ENCODE measurements around the gene PAX7.

DNA sequence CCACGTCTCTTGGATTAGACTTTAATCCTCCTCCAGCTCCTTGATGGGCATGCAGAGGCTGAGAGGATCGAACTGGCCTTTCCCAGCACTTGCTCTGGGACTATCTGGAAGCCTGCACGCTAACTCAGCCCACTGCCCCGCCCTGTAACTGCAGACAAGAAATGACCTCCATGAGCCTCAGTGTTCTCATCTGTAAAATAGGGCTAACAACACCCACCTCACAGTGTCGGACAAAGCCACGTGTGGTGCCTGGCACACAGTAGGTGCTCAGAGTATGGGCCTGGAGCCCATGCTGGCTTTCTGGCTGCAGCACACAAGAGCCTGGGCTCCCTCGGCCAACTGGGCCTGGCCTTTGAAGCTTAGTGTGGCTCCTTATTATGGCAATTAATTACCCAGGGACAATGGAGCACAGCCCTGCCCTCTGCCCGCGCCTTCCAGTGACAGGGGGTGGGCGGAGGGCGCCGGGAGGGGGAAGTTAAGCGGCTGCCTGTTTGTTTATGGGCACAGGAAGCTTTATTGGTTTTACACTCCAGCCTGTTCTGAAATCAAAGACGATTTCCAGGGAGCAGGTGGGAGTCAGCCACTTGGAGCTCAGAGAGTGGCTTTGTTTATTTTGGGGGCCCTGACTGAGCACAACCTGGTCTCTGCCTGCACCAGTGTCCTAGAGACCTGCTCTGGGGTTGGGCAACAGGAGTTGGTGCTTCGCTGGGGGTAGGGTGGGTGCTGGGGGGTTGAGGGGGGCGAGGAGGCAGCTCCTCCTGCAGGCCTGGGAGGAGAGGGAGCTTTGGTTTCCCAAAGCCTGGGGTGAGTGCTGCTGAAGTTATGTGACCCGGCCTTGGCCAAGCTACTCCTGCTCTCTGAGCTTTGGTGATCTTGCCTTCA is 31.0 kb downstream of the PAX7 start:
- TF ChIP-seq CTCF (IDR thresholded peaks at IDR 0.05; ENCODE audit: extremely low read depth in 1 of 2, insufficient read depth in 1 of 2, low read depth in 1 of 2, low read length in 2 of 2): no peak
- no peak for TF ChIP-seq EZH2 (IDR thresholded peaks at IDR 0.05; ENCODE audit: borderline replicate concordance, low read depth, low read length, severe bottlenecking)
- no peak for TF ChIP-seq POLR2A (IDR thresholded peaks at IDR 0.05; ENCODE audit: low read depth, low read length)
- TF ChIP-seq, protein P1, sequence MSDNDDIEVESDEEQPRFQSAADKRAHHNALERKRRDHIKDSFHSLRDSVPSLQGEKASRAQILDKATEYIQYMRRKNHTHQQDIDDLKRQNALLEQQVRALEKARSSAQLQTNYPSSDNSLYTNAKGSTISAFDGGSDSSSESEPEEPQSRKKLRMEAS (IDR thresholded peaks at IDR 0.05; ENCODE audit: insufficient read depth, insufficient read length): no peak
